Measurements from ENCODE around the gene ZIK1. TPM values are rescaled to one million over a fixed set of nuclear protein-coding genes. Genes with fewer than 3 reads are reported as not detected.

The ZIK1 gene
- total RNA-seq, 1 donor: 24.2 TPM

- no peak for DNase-seq (ENCODE audit: low read depth in 2 of 3, low spot score in 2 of 3)
Observed at GRCh38 chr19:57606931-57607330, 23.0 kb downstream of the ZIK1 start.

GRCh38 chr19:57611113-57611512 lies 27.2 kb downstream of the ZIK1 start:
- no peak for DNase-seq (ENCODE audit: low read depth in 2 of 3, low spot score in 2 of 3)

GRCh38 chr19:57613941-57614743 lies 30.2 kb downstream of the ZIK1 start, which contains the start of gene ZNF134:
TSS of gene ZNF134 (plus strand) at chr19:57614242. CDS start at chr19:57619469, 5,227 bp downstream.
- DNase-seq (ENCODE audit: low read depth in 2 of 3, low spot score in 2 of 3): peak; percentile 73 to 96 (median 94)

- DNase-seq (ENCODE audit: low read depth in 2 of 3, low spot score in 2 of 3): peak in 1 of 3 donors; percentile 28
Observed at GRCh38 chr19:57615346-57615745, 31.4 kb downstream of the ZIK1 start.

GRCh38 chr19:57620673-57621348 lies 36.9 kb downstream of the ZIK1 start:
- peak in 1 of 3 donors; percentile 48 for DNase-seq (ENCODE audit: low read depth in 2 of 3, low spot score in 2 of 3)

- no peak for DNase-seq (ENCODE audit: low read depth in 2 of 3, low spot score in 2 of 3)
Observed at GRCh38 chr19:57623091-57623490, 39.1 kb downstream of the ZIK1 start.

- peak; percentile 72 to 97 (median 93) for DNase-seq (ENCODE audit: low read depth in 2 of 3, low spot score in 2 of 3)
Observed at GRCh38 chr19:57632987-57633831, 49.3 kb downstream of the ZIK1 start, which contains the start of gene ZNF211. TSS of gene ZNF211 (plus strand) at chr19:57633168. CDS start at chr19:57633347, 179 bp downstream.

GRCh38 chr19:57633832-57634131 lies 49.8 kb downstream of the ZIK1 start:
- no peak for DNase-seq (ENCODE audit: low read depth in 2 of 3, low spot score in 2 of 3)

GRCh38 chr19:57637379-57637778 lies 53.4 kb downstream of the ZIK1 start:
- no peak for DNase-seq (ENCODE audit: low read depth in 2 of 3, low spot score in 2 of 3)

- no peak for DNase-seq (ENCODE audit: low read depth in 2 of 3, low spot score in 2 of 3)
Observed at GRCh38 chr19:57641715-57642234, 57.8 kb downstream of the ZIK1 start.

GRCh38 chr19:57642396-57643046 lies 58.6 kb downstream of the ZIK1 start:
- no peak for DNase-seq (ENCODE audit: low read depth in 2 of 3, low spot score in 2 of 3)

Other genes with a start within 250 kb of the ZIK1 start
- gene ZNF304, start 232.9 kb upstream of the ZIK1 start, total RNA-seq: 7.0 TPM
- gene TRAPPC2B, start 220.6 kb upstream of the ZIK1 start, total RNA-seq: 21.0 TPM
- gene ZNF547, start 220.6 kb upstream of the ZIK1 start, total RNA-seq: 1.6 TPM
- 40.7 TPM for gene ZNF548, start 194.3 kb upstream of the ZIK1 start, total RNA-seq
- 17.2 TPM for gene ZNF17, start 173.0 kb upstream of the ZIK1 start, total RNA-seq
- 10.8 TPM for gene ZNF749, start 148.8 kb upstream of the ZIK1 start, total RNA-seq
- gene VN1R1, start 127.0 kb upstream of the ZIK1 start, total RNA-seq: 1.3 TPM
- gene ZNF772, start 106.6 kb upstream of the ZIK1 start, total RNA-seq: 29.9 TPM
- gene ZNF419, start 96.4 kb upstream of the ZIK1 start, total RNA-seq: 18.6 TPM
- 21.5 TPM for gene ZNF773, start 84.2 kb upstream of the ZIK1 start, total RNA-seq
- gene ZNF549, start 56.8 kb upstream of the ZIK1 start, total RNA-seq: 5.4 TPM
- 14.3 TPM for gene ZNF550, start 24.3 kb upstream of the ZIK1 start, total RNA-seq
- 4.6 TPM for gene ZNF416, start 5.2 kb upstream of the ZIK1 start, total RNA-seq
- gene ZNF530, start 15.7 kb downstream of the ZIK1 start, total RNA-seq: 5.1 TPM
- gene ZNF134, start 30.1 kb downstream of the ZIK1 start, total RNA-seq: 48.2 TPM
- gene ZNF211, start 49.0 kb downstream of the ZIK1 start, total RNA-seq: 14.5 TPM
- not detected for gene ZSCAN4, start 84.8 kb downstream of the ZIK1 start, total RNA-seq
- gene ZNF551, start 97.8 kb downstream of the ZIK1 start, total RNA-seq: 22.6 TPM
- gene ZNF154, start 125.1 kb downstream of the ZIK1 start, total RNA-seq: 15.1 TPM
- 19.7 TPM for gene ZNF671, start 143.5 kb downstream of the ZIK1 start, total RNA-seq
- 33.7 TPM for gene ZNF776, start 162.7 kb downstream of the ZIK1 start, total RNA-seq
- gene ZNF586, start 185.5 kb downstream of the ZIK1 start, total RNA-seq: 32.6 TPM
- gene ZNF552, start 230.8 kb downstream of the ZIK1 start, total RNA-seq: 8.9 TPM
- gene ZNF587B, start 246.2 kb downstream of the ZIK1 start, total RNA-seq: 10.0 TPM

All from hematopoietic multipotent progenitor cell (in vitro differentiated cells).